H1 (cell line): Measurements from ENCODE around the gene PLAU. TPM values are rescaled to one million over a fixed set of nuclear protein-coding genes. Genes with fewer than 3 reads are reported as not detected.

Experiments
- CTCF ChIA-PET: fragments of 300-600 bp; sonication (Branson Sonifier 250); formaldehyde crosslinking; loops from one replicate; lab custom pipeline; 2021; ENCODE audit not compliant: partially characterized antibody; lab: Charles Lee
- POLR2A ChIA-PET: fragments of 300-600 bp; sonication (Branson Sonifier 250); formaldehyde crosslinking; loops from one replicate; lab custom pipeline; 2021; ENCODE audit warnings: inconsistent platforms; ENCODE audit not compliant: partially characterized antibody; lab: Charles Lee
- DNase-seq, 2 experiments: peaks; one replicate each; pipeline versions ENCODE4 v3.0.0 to v3.0.0-alpha.2; 2010 to 2022; ENCODE audit warnings: low spot score in 2 of 2, low read depth in 1 of 2, mixed read lengths in 1 of 2
- FAIRE-seq: peaks from 2 replicates; lab custom pipeline; 2011; peaks lifted over from hg19 to GRCh38; lab: Jason Lieb, UNC
- H2AFZ ChIP-seq: 2 replicates; pipeline ENCODE4 v1.8.1; 2012; ENCODE audit warnings: low read length, inconsistent platforms
- H2AK5ac ChIP-seq: 2 replicates; pipeline ENCODE4 v1.6.1; 2013; ENCODE audit warnings: low read depth, low read length
- H2BK120ac ChIP-seq: replicated peaks from 2 replicates; pipeline ENCODE3; 2013; ENCODE audit warnings: low read depth, low read length, inconsistent platforms
- H2BK12ac ChIP-seq: 2 replicates; pipeline ENCODE4 v1.6.1; 2013; ENCODE audit warnings: low read depth, low read length
- H2BK15ac ChIP-seq: 2 replicates; pipeline ENCODE4 v1.6.1; 2013; ENCODE audit warnings: low read length
- H2BK20ac ChIP-seq: 2 replicates; pipeline ENCODE4 v1.6.1; 2013; ENCODE audit warnings: low read length
- H2BK5ac ChIP-seq: 2 replicates; pipeline ENCODE4 v1.6.1; 2013; ENCODE audit warnings: low read depth, low read length
- H3K14ac ChIP-seq: 2 replicates; pipeline ENCODE4 v1.6.1; 2013; ENCODE audit warnings: inconsistent platforms; ENCODE audit not compliant: insufficient read length
- H3K18ac ChIP-seq: 2 replicates; pipeline ENCODE4 v1.6.1; 2013; ENCODE audit warnings: low read length; ENCODE audit errors: extremely low read depth
- H3K23ac ChIP-seq: 2 replicates; pipeline ENCODE4 v1.6.1; 2013; ENCODE audit warnings: inconsistent platforms; ENCODE audit not compliant: insufficient read length
- H3K23me2 ChIP-seq: 2 replicates; pipeline ENCODE4 v1.6.1; 2013; ENCODE audit warnings: low read depth, low read length
- H3K27ac ChIP-seq: 2 replicates; pipeline ENCODE4 v1.6.1; 2011; ENCODE audit warnings: low read depth, low read length, inconsistent platforms
- H3K27me3 ChIP-seq, 4 experiments: replicated peaks in 1 of 4; 1 replicate in 1 of 4; 2 replicates in 3 of 4; pipeline versions ENCODE4 v1.6.1 to v1.8.1; 2011 to 2013; ENCODE audit warnings: low read length in 3 of 4, mild to moderate bottlenecking in 3 of 4, inconsistent platforms in 2 of 4, mixed read lengths in 2 of 4, moderate library complexity in 1 of 4; ENCODE audit not compliant: control insufficient read depth in 3 of 4, insufficient read depth in 3 of 4; ENCODE audit errors: extremely low read depth in 1 of 4
- H3K36me3 ChIP-seq, 4 experiments: 2 replicates each; pipeline versions ENCODE4 v1.6.1 to v1.8.1; 2011 to 2013; ENCODE audit warnings: mild to moderate bottlenecking in 4 of 4, low read length in 3 of 4, moderate library complexity in 2 of 4, control low read depth in 1 of 4, inconsistent platforms in 1 of 4; ENCODE audit not compliant: insufficient read depth in 4 of 4, control insufficient read depth in 2 of 4
- H3K4ac ChIP-seq: replicated peaks from 2 replicates; pipeline ENCODE3; 2013; ENCODE audit warnings: low read length, low read depth, mixed read lengths, inconsistent platforms; ENCODE audit not compliant: insufficient read length
- H3K4me1 ChIP-seq, 4 experiments: replicated peaks in 1 of 4; 1 replicate in 1 of 4; 2 replicates in 3 of 4; pipeline versions ENCODE4 v1.6.1 to v1.8.1; 2011 to 2013; ENCODE audit warnings: low read length in 3 of 4, inconsistent platforms in 2 of 4, mixed read lengths in 1 of 4; ENCODE audit not compliant: insufficient read depth in 4 of 4, control insufficient read depth in 3 of 4
- H3K4me2 ChIP-seq, 2 experiments: 2 replicates each; pipeline versions ENCODE4 v1.6.1 to v1.8.1; 2011 to 2013; ENCODE audit warnings: low read depth in 2 of 2, low read length in 2 of 2, control low read depth in 1 of 2, inconsistent platforms in 1 of 2, mild to moderate bottlenecking in 1 of 2; ENCODE audit not compliant: insufficient read depth in 1 of 2
- H3K4me3 ChIP-seq, 4 experiments: fragments of 200-600, 300-600 bp in 1 of 4; sonication (generic), shearing (Covaris generic), sonication (Bioruptor Twin) in 1 of 4; 2 replicates each; pipeline versions ENCODE4 v1.5.1 to v1.8.1; 2011 to 2016; ENCODE audit warnings: low read length in 4 of 4, low read depth in 3 of 4, control low read depth in 2 of 4, inconsistent platforms in 2 of 4, mild to moderate bottlenecking in 2 of 4, mixed read lengths in 1 of 4, moderate library complexity in 1 of 4; ENCODE audit not compliant: insufficient read depth in 2 of 4; ENCODE audit errors: extremely low read depth in 1 of 4
- H3K56ac ChIP-seq: replicated peaks from 2 replicates; pipeline ENCODE3; 2013; ENCODE audit warnings: low read depth, mild to moderate bottlenecking, mixed read lengths, low read length, inconsistent platforms; ENCODE audit not compliant: insufficient read length
- H3K79me1 ChIP-seq: 2 replicates; pipeline ENCODE4 v1.6.1; 2013; ENCODE audit warnings: low read depth, low read length, control low read depth
- H3K79me2 ChIP-seq, 2 experiments: 2 replicates each; pipeline versions ENCODE4 v1.6.1 to v1.8.1; 2012 to 2013; ENCODE audit warnings: low read length in 2 of 2, mild to moderate bottlenecking in 2 of 2, inconsistent platforms in 1 of 2; ENCODE audit not compliant: insufficient read depth in 2 of 2, control insufficient read depth in 1 of 2
- H3K9ac ChIP-seq, 4 experiments: replicated peaks in 1 of 4; 1 replicate in 1 of 4; 2 replicates in 3 of 4; pipeline versions ENCODE4 v1.6.1 to v1.8.1; 2011 to 2013; ENCODE audit warnings: low read depth in 3 of 4, low read length in 3 of 4, control low read depth in 2 of 4, mild to moderate bottlenecking in 2 of 4, moderate library complexity in 2 of 4, inconsistent platforms in 1 of 4; ENCODE audit errors: extremely low read depth in 1 of 4
- H3K9me3 ChIP-seq, 2 experiments: 2 replicates each; pipeline versions ENCODE4 v1.6.1 to v1.8.1; 2012 to 2013; ENCODE audit warnings: mild to moderate bottlenecking in 2 of 2, moderate library complexity in 2 of 2, control low read depth in 1 of 2, inconsistent platforms in 1 of 2, low read depth in 1 of 2, low read length in 1 of 2, mixed read lengths in 1 of 2; ENCODE audit not compliant: insufficient read depth in 2 of 2
- H4K20me1 ChIP-seq, 2 experiments: replicated peaks in 1 of 2; 2 replicates each; pipeline versions ENCODE3 to v1.8.1; 2011 to 2013; ENCODE audit warnings: inconsistent platforms in 2 of 2, low read length in 2 of 2, mild to moderate bottlenecking in 1 of 2; ENCODE audit not compliant: insufficient read depth in 2 of 2, control insufficient read depth in 1 of 2
- H4K5ac ChIP-seq: 2 replicates; pipeline ENCODE4 v1.6.1; 2013; ENCODE audit warnings: low read length, low read depth, mixed read lengths, inconsistent platforms; ENCODE audit not compliant: insufficient read length
- H4K8ac ChIP-seq: 2 replicates; pipeline ENCODE4 v1.8.0; 2013; ENCODE audit warnings: mild to moderate bottlenecking, moderate library complexity, low read length, inconsistent platforms; ENCODE audit not compliant: insufficient read depth; ENCODE audit errors: extremely low read depth
- H4K91ac ChIP-seq: replicated peaks from 2 replicates; pipeline ENCODE3; 2013; ENCODE audit warnings: low read length, mixed read lengths, inconsistent platforms; ENCODE audit not compliant: insufficient read length
- NANOG ChIP-seq: IDR thresholded peaks from 2 replicates; pipeline ENCODE4 v1.6.1; 2011; ENCODE audit warnings: low read length, low read depth, mild to moderate bottlenecking, inconsistent platforms; ENCODE audit not compliant: insufficient read depth, poor library complexity, severe bottlenecking
- WGBS, 2 experiments: shearing (Covaris generic) in 1 of 2; methylation state at CpG; one replicate each; pipeline versions ENCODE4 v1.1.6 to v1.1.7; 2013 to 2015; ENCODE audit warnings: low lambda C conversion rate in 2 of 2, mixed read lengths in 2 of 2, inconsistent platforms in 1 of 2, low coverage in 1 of 2, missing lambda C conversion rate in 1 of 2; ENCODE audit not compliant: insufficient replicate concordance in 2 of 2, insufficient coverage in 1 of 2, insufficient read length in 1 of 2; ENCODE audit errors: extremely low coverage in 1 of 2, missing lambda C conversion rate in 1 of 2; 5-methylcytosine and 5-hydroxymethylcytosine counted together
- polyA plus RNA-seq, 7 experiments: library from polyadenylated mRNA; depleted of rRNA in 3 of 7; stranded (reverse) in 5 of 7; unstranded in 2 of 7; fragments of >200 nt in 5 of 7; fragments of 200-250 nt in 2 of 7; gene quantifications; 1 replicate in 5 of 7; 2 replicates in 1 of 7; 4 replicates in 1 of 7; pipeline versions ENCODE4 v1.2.1 to v1.2.3, GENCODE V29; 2011 to 2013; ENCODE audit warnings: missing spikeins in 2 of 7, mixed read lengths in 2 of 7
- total RNA-seq: library from RNA; stranded (reverse); fragmentation: NEBNext Ultra II Directional; extraction: Animal tissue kit (Norgen Biotek cat#: 25700); gene quantifications from 2 replicates; pipeline ENCODE4 v1.2.1, GENCODE V29; 2021

PLAU gene
- total and polyA plus RNA-seq, 2 of the 8 experiments (the other 6 are each of a cell fraction or from before 2014, with no cell fraction given), result 16.2 to 26.1 TPM

- H3K56ac ChIP-seq, result no peak overlapping the region
- no peak overlapping the region for H3K9ac ChIP-seq
- no peak overlapping the region for H2BK15ac ChIP-seq
- no peaks in the 10 kb centered on the region for H4K20me1 ChIP-seq
- 0 out of 2 replicates have a peak overlapping the region, but pooled peaks have one; percentile 13 for H2BK12ac ChIP-seq
- H3K9me3 ChIP-seq, result no peaks in the 10 kb centered on the region
- H3K4ac ChIP-seq, result no peak overlapping the region
- no peaks in the 10 kb centered on the region for H3K23me2 ChIP-seq
- peak overlapping the region; percentile 34; the same call in 1 of the 2 replicates for H2AFZ ChIP-seq
- WGBS, 2 experiments, result 86% methylated on average over 4 of the region's 4 CpGs; no CpG with 5 or more reads in 1 of the 2 experiments
- no peak overlapping the region for H3K23ac ChIP-seq
- no peak overlapping the region for H2BK120ac ChIP-seq
- H3K36me3 ChIP-seq, result no peaks in the 10 kb centered on the region
- no peak overlapping the region for H4K8ac ChIP-seq
- POLR2A ChIA-PET, result interaction anchor here (0.8 to 3.0 kb wide), 5 partner anchors 10 to 216 kb away, joined by 3 to 19 read pairs (median 6); partner anchors contain the start of gene AP3M1
- no peak overlapping the region for H3K4me3 ChIP-seq
- DNase-seq (no peak), FAIRE-seq (no peak)
- TF ChIP-seq NANOG, result no peak
- H4K91ac ChIP-seq, result no peak overlapping the region
- no peak overlapping the region for H3K14ac ChIP-seq
- H2BK20ac ChIP-seq, result no peak overlapping the region; the same call in 1 of the 2 replicates
- CTCF ChIA-PET, result interaction anchor here (0.9 to 21.6 kb wide), 4 partner anchors 10 to 86 kb away, joined by 4 to 681 read pairs (median 5); no protein-coding TSS in a partner anchor
- no peak overlapping the region for H3K4me2 ChIP-seq
- no peak overlapping the region for H2AK5ac ChIP-seq
- no peak overlapping the region for H3K27ac ChIP-seq
- H3K4me1 ChIP-seq, result peaks cover 4 to 8% (median 7%) of the 10 kb centered on the region in 4 experiments
- H3K18ac ChIP-seq, result no peak overlapping the region
- no peak overlapping the region for H4K5ac ChIP-seq
- no peaks in the 10 kb centered on the region for H3K79me2 ChIP-seq
- H3K27me3 ChIP-seq, result no peaks in the 10 kb centered on the region
- no peaks in the 10 kb centered on the region for H3K79me1 ChIP-seq
- no peak overlapping the region for H2BK5ac ChIP-seq
These were observed 23.1 kb downstream of the PLAU start for GRCh38 chr10:73934074-73934473.
